Esophagus muscularis mucosa (tissue), 4 donors: ENCODE measurements around the gene TMEM61. TPM values are rescaled to one million over a fixed set of nuclear protein-coding genes. Genes with fewer than 3 reads are reported as not detected.
"Not testable (repeated sequence)": the region's sequence is repeated elsewhere in the genome, so short reads cannot be mapped to it uniquely, and the experiment has no call there.

Experiments
- DNase-seq: peaks from one replicate; pipeline ENCODE4 v3.0.0-alpha.2; 2017; ENCODE audit errors: extremely low spot score
- H3K27ac ChIP-seq, 4 donors: fragments of 200-600 bp; sonication (generic); replicated peaks in 1 of 4; 1 replicate in 3 of 4; 2 replicates in 1 of 4; pipeline ENCODE4 v1.5.1; 2016 to 2019; ENCODE audit warnings: mild to moderate bottlenecking in 1 of 4
- H3K27me3 ChIP-seq, 4 donors: fragments of 200-600 bp; sonication (generic); one replicate each; pipeline versions ENCODE4 v1.5.1 to v1.6.0; 2016 to 2019
- H3K36me3 ChIP-seq, 4 donors: fragments of 200-600 bp; sonication (generic); one replicate each; pipeline ENCODE4 v1.5.1; 2016 to 2019
- H3K4me1 ChIP-seq, 4 donors: fragments of 200-600 bp; sonication (generic); one replicate each; pipeline ENCODE4 v1.5.1; 2016 to 2019
- H3K4me3 ChIP-seq, 4 donors: fragments of 200-600 bp; sonication (generic); 1 replicate in 2 of 4; 2 replicates in 2 of 4; pipeline ENCODE4 v1.5.1; 2016 to 2019; ENCODE audit warnings: mild to moderate bottlenecking in 4 of 4, moderate library complexity in 1 of 4
- H3K9me3 ChIP-seq, 4 donors: fragments of 200-600 bp; sonication (generic); 1 replicate in 3 of 4; 2 replicates in 1 of 4; pipeline ENCODE4 v1.5.1; 2016 to 2019
- CTCF ChIP-seq, 3 experiments: fragments of 200-600 bp in 2 of 3; fragments of 450-650 bp in 1 of 3; sonication (generic) in 2 of 3; IDR thresholded peaks; one replicate each; pipeline ENCODE4 v1.5.1; 2017 to 2019; ENCODE audit warnings: antibody characterized with exemption in 3 of 3, mild to moderate bottlenecking in 2 of 3, moderate library complexity in 1 of 3
- EP300 ChIP-seq: sonication (generic); formaldehyde crosslinking; IDR thresholded peaks from one replicate; pipeline ENCODE4 v1.6.1; 2017; ENCODE audit warnings: antibody characterized with exemption
- POLR2A ChIP-seq: fragments of 450-650 bp; IDR thresholded peaks from one replicate; pipeline ENCODE4 v1.6.1; 2017; ENCODE audit warnings: antibody characterized with exemption, moderate library complexity, mild to moderate bottlenecking, low read depth
- POLR2AphosphoS5 ChIP-seq, 2 donors: sonication (generic); formaldehyde crosslinking; IDR thresholded peaks; one replicate each; pipeline ENCODE4 v1.6.1; 2017; ENCODE audit warnings: antibody characterized with exemption in 2 of 2
- whole genome bisulfite sequencing: methylation state at CpG from one replicate; pipeline ENCODE4 v1.1.5; 2018; 5-methylcytosine and 5-hydroxymethylcytosine counted together
- intact Hi-C: fragments of 100-400 bp; cut with DNase I; formaldehyde crosslinking; loops from one replicate; pipeline ENCODE4 v1.15.1; 2023
- total RNA-seq, 4 donors: library from RNA; depleted of rRNA; stranded (reverse); fragments of >200 nt; gene quantifications; one replicate each; pipeline versions ENCODE4 v1.1.0 to v1.2.1, GENCODE V29; 2016

TMEM61 gene
- total RNA-seq, 4 donors from 2014 or later, result 0.66 to 2.5 (median 0.84) TPM; not detected in 1

GRCh38 chr1:55015731-55016620 is 35.5 kb downstream of the TMEM61 start:
- no peak for DNase-seq
- H3K4me1 ChIP-seq, result no peaks in the 10 kb centered on the region
- H3K36me3 ChIP-seq, result no peaks in the 10 kb centered on the region
- no peaks in the 10 kb centered on the region for H3K9me3 ChIP-seq
- TF ChIP-seq CTCF (IDR thresholded peaks at IDR 0.05), result no peak
- no peak for TF ChIP-seq POLR2A
- TF ChIP-seq EP300, result no peak
- no peak for TF ChIP-seq POLR2AphosphoS5 (IDR thresholded peaks at IDR 0.05)
- intact Hi-C loops, result no loop called here
- no peak overlapping the region for H3K27ac ChIP-seq
- WGBS, result 70% methylated on average over 12 of the region's 12 CpGs
- peaks cover 0 to 52% (median 0%) of the 10 kb centered on the region in 4 donors for H3K27me3 ChIP-seq
- H3K4me3 ChIP-seq, result no peak overlapping the region

GRCh38 chr1:55018395-55018794 is 38.0 kb downstream of the TMEM61 start:
- H3K36me3 ChIP-seq, result no peaks in the 10 kb centered on the region
- no peaks in the 10 kb centered on the region for H3K9me3 ChIP-seq
- no peak overlapping the region for H3K27ac ChIP-seq
- TF ChIP-seq CTCF (IDR thresholded peaks at IDR 0.05) (no peak), POLR2AphosphoS5 (IDR thresholded peaks at IDR 0.05) (no peak), EP300 (no peak), POLR2A (no peak)
- H3K4me1 ChIP-seq, result peaks cover 0 to 5% (median 0%) of the 10 kb centered on the region in 4 donors
- peaks cover 0 to 51% (median 0%) of the 10 kb centered on the region in 4 donors for H3K27me3 ChIP-seq
- DNase-seq, result no peak
- WGBS, result 91% methylated on average over 8 of the region's 9 CpGs
- intact Hi-C loops, result no loop called here
- no peak overlapping the region for H3K4me3 ChIP-seq

- Histone ChIP-seq H3K27me3 (peaks cover 0 to 23% (median 0%) of the 10 kb centered on the region in 4 donors), H3K36me3 (no peaks in the 10 kb centered on the region), H3K4me1 (peaks cover 0 to 5% (median 0%) of the 10 kb centered on the region in 4 donors), H3K27ac (no peak overlapping the region), H3K9me3 (no peaks in the 10 kb centered on the region), H3K4me3 (no peak overlapping the region)
- no peak for DNase-seq
- 65% methylated on average over 10 of the region's 15 CpGs for WGBS
- intact Hi-C loops, result no loop called here
- no peak for TF ChIP-seq EP300
- peak; percentile 65 to 85 (median 73) for TF ChIP-seq CTCF (IDR thresholded peaks at IDR 0.05)
These were observed 41.6 kb downstream of the TMEM61 start for GRCh38 chr1:55021942-55022546.

GRCh38 chr1:55024163-55024562 is 43.7 kb downstream of the TMEM61 start:
- 87% methylated on average over 10 of the region's 10 CpGs for WGBS
- H3K9me3 ChIP-seq, H3K36me3 ChIP-seq, intact Hi-C loops, H3K27ac ChIP-seq, DNase-seq, H3K4me1 ChIP-seq, H3K4me3 ChIP-seq: not testable (repeated sequence)
- peaks cover 0 to 13% (median 0%) of the 10 kb centered on the region in 4 donors for H3K27me3 ChIP-seq

GRCh38 chr1:55026682-55027081 is 46.3 kb downstream of the TMEM61 start:
- H3K36me3 ChIP-seq, H3K4me1 ChIP-seq, H3K27ac ChIP-seq, H3K9me3 ChIP-seq, DNase-seq, intact Hi-C loops, H3K4me3 ChIP-seq: not testable (repeated sequence)
- peaks cover 0 to 12% (median 0%) of the 10 kb centered on the region in 4 donors for H3K27me3 ChIP-seq
- 77% methylated on average over 3 of the region's 3 CpGs for WGBS

- H3K27ac ChIP-seq, DNase-seq, H3K4me3 ChIP-seq, H3K36me3 ChIP-seq, intact Hi-C loops, H3K9me3 ChIP-seq: not testable (repeated sequence)
- H3K27me3 ChIP-seq, result peaks cover 0 to 13% (median 6%) of the 10 kb centered on the region in 4 donors
- WGBS, result 92% methylated on average over 5 of the region's 5 CpGs
- peaks cover 0 to 13% (median 7%) of the 10 kb centered on the region in 4 donors for H3K4me1 ChIP-seq
These were observed 50.7 kb downstream of the TMEM61 start for GRCh38 chr1:55031098-55031497.
